ENCODE data around the gene COPZ1. TPM values are rescaled to one million over a fixed set of nuclear protein-coding genes. Genes with fewer than 3 reads are reported as not detected.
A peak's percentile ranks its signal among the peaks of the same experiment; 100 is the strongest.

The COPZ1 gene
- total RNA-seq, 1 donor from 2014 or later, result 130 TPM

DNA sequence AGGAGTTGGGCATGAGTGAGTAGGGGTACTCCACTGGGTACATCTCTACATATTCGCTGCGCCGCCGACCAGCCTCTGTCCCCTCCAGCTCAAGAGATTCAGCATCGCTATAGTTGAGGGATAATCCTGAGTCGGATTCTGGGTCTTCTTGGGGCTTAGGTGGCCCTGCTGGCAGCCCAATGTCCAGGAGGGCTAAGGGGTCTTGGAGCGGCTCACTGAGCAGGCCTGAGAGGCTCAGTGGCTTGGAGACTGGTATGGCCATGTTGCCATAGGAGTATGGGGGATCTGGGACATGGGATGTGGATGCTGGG lies 32.0 kb upstream of the COPZ1 start:
- TF ChIP-seq, protein P1, sequence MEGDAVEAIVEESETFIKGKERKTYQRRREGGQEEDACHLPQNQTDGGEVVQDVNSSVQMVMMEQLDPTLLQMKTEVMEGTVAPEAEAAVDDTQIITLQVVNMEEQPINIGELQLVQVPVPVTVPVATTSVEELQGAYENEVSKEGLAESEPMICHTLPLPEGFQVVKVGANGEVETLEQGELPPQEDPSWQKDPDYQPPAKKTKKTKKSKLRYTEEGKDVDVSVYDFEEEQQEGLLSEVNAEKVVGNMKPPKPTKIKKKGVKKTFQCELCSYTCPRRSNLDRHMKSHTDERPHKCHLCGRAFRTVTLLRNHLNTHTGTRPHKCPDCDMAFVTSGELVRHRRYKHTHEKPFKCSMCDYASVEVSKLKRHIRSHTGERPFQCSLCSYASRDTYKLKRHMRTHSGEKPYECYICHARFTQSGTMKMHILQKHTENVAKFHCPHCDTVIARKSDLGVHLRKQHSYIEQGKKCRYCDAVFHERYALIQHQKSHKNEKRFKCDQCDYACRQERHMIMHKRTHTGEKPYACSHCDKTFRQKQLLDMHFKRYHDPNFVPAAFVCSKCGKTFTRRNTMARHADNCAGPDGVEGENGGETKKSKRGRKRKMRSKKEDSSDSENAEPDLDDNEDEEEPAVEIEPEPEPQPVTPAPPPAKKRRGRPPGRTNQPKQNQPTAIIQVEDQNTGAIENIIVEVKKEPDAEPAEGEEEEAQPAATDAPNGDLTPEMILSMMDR (IDR thresholded peaks at IDR 0.05; ENCODE audit: unreplicated experiment), result no peak
- no peak for DNase-seq (ENCODE audit: low spot score)
- Mint-ChIP-seq H3K27me3 (ENCODE audit: unreplicated experiment) (peaks cover 8% of the 10 kb centered on the region), H3K4me1 (ENCODE audit: unreplicated experiment) (peaks cover 8% of the 10 kb centered on the region), H3K4me3 (ENCODE audit: unreplicated experiment) (no peak overlapping the region), H3K36me3 (ENCODE audit: low read depth, unreplicated experiment) (peaks cover 3% of the 10 kb centered on the region), H3K9me3 (ENCODE audit: unreplicated experiment) (no peaks in the 10 kb centered on the region), H3K27ac (ENCODE audit: unreplicated experiment) (peak overlapping the region; percentile 54)

DNA sequence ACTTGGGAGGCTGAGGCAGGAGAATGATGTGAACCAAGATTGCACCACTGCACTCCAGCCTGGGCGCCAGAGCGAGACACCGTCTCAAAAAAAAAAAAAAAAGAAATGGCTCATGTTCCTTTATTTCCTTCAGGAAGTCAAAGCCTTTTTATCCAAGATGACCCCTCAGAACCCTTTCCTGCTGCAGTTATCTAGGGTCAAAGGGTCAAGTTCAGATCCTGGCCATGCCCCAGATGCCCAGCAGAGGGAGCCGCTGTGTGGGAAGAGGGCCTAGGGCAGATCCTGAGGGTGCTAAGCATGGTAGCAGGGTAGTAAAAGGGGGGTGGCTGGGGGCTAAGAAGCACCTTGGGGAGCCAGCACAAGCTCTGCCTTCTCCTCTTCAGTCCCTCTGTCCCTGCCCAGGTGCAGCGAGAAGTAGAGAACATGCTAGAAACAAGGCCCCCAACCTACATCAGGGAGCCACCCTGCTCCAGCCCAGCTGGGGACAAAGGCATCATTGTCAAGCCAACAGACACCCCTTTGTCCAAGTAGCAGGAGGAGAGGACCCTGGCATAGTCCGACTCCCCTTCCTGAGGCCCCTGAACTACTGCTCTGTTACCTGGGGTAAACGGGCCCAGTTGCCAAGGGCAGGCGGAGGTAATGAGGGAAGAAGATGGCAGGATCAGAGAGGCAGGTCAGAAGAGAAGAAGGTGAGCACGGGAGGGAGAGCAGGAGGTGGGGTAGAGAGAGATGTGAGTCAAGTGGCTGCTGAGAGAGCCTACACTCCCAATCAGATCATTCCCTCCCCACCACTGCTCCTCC lies 30.6 kb upstream of the COPZ1 start:
- H3K27ac Mint-ChIP-seq (ENCODE audit: unreplicated experiment), result no peak overlapping the region
- DNase-seq (ENCODE audit: low spot score), result peak; percentile 57

DNA sequence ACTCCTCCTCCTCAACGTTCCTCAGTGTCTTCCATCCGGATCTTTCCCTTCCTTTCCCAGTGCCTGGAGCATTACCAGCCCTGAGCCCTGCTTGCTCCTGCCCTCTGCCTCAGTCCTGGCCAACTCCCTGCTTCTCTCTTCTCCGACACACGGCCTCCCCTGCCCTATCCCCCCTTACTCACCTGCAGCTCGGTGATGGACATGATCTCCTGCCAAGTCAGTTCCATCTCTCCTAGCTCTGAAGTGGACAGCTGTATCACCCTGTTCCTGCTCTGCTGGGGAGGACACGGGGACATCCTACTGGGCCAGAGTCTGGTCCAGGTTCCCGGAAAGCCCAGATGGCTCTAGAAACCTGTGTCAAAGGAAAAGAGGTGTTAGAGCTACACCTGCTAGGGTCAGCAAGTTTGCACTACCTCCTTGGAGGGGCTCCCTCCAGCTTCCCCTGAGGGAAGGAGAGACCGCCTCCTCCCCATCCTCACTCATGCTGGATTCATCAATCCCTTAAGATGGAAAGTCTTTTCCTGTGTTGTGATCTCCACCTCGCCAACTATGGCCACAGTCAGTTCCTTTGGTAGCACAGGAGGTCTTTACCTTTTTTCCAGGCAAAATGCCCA lies 29.9 kb upstream of the COPZ1 start:
- TF ChIP-seq, protein P1 (IDR thresholded peaks at IDR 0.05; ENCODE audit: unreplicated experiment), result no peak
- peaks cover 13% of the 10 kb centered on the region for H3K27me3 Mint-ChIP-seq (ENCODE audit: unreplicated experiment)
- H3K4me3 Mint-ChIP-seq (ENCODE audit: unreplicated experiment), result no peak overlapping the region
- H3K4me1 Mint-ChIP-seq (ENCODE audit: unreplicated experiment), result peaks cover 8% of the 10 kb centered on the region
- no peaks in the 10 kb centered on the region for H3K9me3 Mint-ChIP-seq (ENCODE audit: unreplicated experiment)
- no peak for DNase-seq (ENCODE audit: low spot score)
- H3K36me3 Mint-ChIP-seq (ENCODE audit: low read depth, unreplicated experiment), result no peaks in the 10 kb centered on the region
- H3K27ac Mint-ChIP-seq (ENCODE audit: unreplicated experiment), result peak overlapping the region; percentile 24

More for the DNA sequence above, 30.6 kb upstream of the COPZ1 start:
- TF ChIP-seq, protein P1 (IDR thresholded peaks at IDR 0.05; ENCODE audit: unreplicated experiment), result peak; percentile 62
- Mint-ChIP-seq H3K4me3 (ENCODE audit: unreplicated experiment) (no peak overlapping the region), H3K9me3 (ENCODE audit: unreplicated experiment) (no peaks in the 10 kb centered on the region), H3K4me1 (ENCODE audit: unreplicated experiment) (peaks cover 8% of the 10 kb centered on the region), H3K36me3 (ENCODE audit: low read depth, unreplicated experiment) (no peaks in the 10 kb centered on the region), H3K27me3 (ENCODE audit: unreplicated experiment) (peaks cover 12% of the 10 kb centered on the region)

DNA sequence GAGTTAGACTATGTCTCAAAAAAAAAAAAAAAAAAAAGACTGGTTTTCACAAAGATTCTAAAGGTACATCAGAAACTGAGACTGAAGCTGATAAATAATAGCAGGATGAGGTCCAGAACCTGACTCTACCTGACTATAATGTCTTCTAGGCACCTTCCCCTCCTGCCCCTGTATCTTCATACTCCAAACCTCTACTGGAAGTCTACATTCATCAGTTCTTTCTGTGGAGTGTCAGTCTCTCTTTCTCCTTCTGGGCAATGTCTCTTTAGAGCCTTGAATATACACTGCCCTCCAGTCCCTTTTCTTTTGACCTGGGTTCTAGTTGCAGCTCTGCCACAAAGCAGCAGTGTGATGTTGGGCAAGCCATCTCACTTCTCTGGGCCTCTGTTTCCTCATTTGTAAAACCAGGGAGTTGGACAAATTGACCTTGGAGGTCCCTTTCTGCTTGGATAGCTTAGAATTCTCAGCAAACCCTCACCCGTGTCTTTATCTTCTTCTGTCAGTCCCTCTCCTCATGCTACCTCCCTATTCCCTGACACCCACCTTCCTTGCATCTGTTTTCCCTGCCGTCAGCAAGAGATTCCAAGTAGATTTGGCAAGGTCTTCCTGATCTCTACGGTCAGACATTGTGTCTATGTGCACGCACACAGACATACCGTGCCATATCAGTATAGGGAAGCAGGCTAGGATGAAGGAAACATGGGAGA lies 28.4 kb upstream of the COPZ1 start:
- Mint-ChIP-seq H3K4me3 (ENCODE audit: unreplicated experiment) (no peak overlapping the region), H3K27me3 (ENCODE audit: unreplicated experiment) (peaks cover 13% of the 10 kb centered on the region), H3K9me3 (ENCODE audit: unreplicated experiment) (no peaks in the 10 kb centered on the region), H3K27ac (ENCODE audit: unreplicated experiment) (no peak overlapping the region), H3K36me3 (ENCODE audit: low read depth, unreplicated experiment) (no peaks in the 10 kb centered on the region), H3K4me1 (ENCODE audit: unreplicated experiment) (peaks cover 14% of the 10 kb centered on the region)
- TF ChIP-seq, protein P1 (IDR thresholded peaks at IDR 0.05; ENCODE audit: unreplicated experiment), result no peak
- no peak for DNase-seq (ENCODE audit: low spot score)
